GM19324 (cell line): ENCODE measurements around the gene AP2M1.
A peak's percentile ranks its signal among the peaks of the same experiment; 100 is the strongest.

ENCODE experiments used
- ATAC-seq: cut with Tn5 transposase; IDR thresholded peaks from one replicate; pipeline ENCODE4 v1.9.1; 2021; ENCODE audit warnings: mild to moderate bottlenecking, moderate library complexity; ENCODE audit not compliant: unreplicated experiment, low FRiP score

AP2M1 gene

GRCh38 chr3:184218814-184219213 is 44.2 kb downstream of the AP2M1 start:
- ATAC-seq: no peak

GRCh38 chr3:184222521-184222920 is 47.9 kb downstream of the AP2M1 start:
- no peak for ATAC-seq

DNA sequence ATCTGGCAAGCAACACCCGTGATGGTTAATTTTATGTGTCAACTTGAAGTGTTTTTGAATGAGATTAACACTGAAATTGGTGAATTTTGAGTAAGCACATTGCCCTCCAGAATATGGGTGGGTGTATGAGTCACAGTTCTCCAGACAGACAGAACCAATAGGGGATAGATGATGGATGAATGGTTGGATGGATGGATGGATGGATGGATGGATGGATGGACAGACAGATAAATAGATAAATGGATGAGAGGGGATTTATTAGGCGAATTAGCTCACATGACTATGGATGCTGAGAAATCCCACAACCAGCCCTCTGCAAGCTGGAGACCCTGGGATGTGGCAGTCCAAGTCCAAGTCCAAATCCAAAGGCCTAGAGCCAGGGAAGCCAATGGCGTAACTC is 49.3 kb downstream of the AP2M1 start:
- ATAC-seq: no peak

- ATAC-seq: no peak
These were observed 52.9 kb downstream of the AP2M1 start for GRCh38 chr3:184227481-184227935.

DNA sequence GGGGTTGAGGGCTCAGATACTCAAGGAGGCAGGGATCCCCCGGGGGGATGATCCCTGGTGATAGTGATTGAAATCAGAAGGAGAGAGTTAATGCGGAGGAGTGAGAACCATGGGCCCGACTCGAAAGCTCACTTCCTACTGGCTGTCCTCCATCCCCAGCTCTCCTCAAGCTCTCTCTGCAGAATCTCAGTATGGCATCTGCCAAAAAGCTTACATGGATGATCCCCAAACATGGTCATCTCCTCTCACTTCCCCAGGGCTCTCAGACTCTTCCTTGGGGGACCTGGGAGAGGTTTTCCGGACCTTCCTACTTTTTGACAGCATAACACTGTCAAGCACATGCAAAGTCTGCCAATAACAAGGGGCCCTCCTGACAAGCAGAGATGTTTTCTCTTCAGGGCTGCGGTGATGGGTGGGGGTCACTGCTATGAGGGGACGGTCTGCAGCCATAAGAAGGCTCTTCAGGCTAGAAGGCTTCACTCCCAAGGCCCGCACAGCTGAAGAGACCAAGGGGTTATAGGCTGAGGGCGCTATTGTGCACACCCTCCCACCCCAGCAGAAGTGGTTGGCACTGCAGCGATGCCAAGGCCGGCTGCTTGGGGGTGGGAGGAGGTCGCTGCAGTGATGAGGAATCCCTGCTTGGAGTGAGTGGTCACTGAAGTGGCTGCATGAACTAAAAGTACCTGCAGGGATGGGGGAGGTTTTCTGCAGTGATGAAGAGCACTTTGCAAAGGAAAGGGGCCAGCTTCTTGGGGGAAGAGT is 53.9 kb downstream of the AP2M1 start:
- no peak for ATAC-seq

- ATAC-seq: peak; percentile 84
These were observed 54.9 kb downstream of the AP2M1 start, which contains the start of gene VWA5B2 for GRCh38 chr3:184229394-184230080. Gene VWA5B2, plus strand, starts transcription at chr3:184229585. Its CDS starts 944 bp downstream, at chr3:184230529.

GRCh38 chr3:184230081-184230602 is 55.5 kb downstream of the AP2M1 start:
- ATAC-seq: peak; percentile 4

DNA sequence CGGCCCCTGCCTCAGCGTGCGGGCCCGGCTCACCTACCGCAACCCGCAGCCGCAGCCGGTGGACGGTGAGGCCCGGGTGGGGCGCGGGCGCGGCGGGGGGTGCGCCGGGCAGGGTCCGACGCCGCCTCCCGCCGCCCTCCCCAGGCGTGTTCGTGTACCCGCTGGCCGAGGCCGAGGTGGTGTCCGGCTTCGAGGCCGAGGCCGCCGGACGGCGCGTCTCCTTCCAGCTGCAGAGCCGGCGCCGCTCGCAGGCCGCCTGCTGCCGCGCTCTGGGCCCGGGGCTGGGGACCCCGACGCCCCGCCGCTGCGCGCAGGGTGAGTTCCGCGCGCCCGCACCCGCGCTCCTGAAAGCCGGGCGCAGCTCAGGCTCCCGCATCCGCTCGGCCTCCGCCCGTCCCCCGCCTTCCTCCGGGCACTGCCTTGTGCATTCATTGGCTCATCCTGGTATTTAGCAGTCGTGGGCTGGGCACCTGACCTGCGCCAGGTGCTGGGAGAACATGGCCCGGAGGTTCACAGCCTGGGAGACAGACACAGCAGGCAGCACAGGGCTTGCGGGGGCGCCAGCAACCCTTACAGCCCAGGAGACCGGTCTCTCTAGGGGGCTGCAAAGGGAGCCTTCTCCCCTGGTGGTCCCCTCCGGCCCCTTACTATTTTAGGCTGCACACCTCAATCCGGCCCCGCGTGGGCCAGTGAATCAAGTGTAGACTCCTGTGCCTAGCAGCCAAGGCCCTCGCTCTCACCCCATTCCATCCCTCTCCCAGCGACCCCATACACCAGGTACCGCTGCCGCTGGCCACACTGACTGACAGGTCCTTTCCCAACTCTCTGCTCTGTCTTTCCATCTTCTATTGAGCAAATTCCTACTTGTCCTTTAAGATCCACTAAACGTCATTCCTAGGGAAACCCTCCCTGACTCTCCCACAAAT is 56.2 kb downstream of the AP2M1 start:
- no peak for ATAC-seq

DNA sequence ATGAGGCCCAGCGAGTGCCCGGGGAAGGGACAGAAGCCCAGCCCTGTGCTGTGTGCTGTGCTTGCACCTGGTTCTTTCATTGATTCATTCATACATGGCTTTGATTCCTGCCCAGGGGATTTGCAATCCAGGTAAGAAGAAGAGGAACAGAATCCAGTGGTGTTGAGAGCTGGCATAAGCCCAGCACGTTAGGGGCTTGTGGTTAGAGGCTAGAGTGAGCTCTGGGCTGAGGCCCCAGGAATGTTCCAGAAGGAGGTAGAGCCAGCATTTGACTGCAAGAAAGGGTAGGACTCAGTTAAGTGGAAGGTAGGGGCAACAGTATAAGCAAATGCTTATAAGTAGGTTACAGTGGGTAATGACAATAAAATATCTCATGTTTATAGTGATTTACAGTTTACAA is 57.0 kb downstream of the AP2M1 start:
- ATAC-seq: no peak

DNA sequence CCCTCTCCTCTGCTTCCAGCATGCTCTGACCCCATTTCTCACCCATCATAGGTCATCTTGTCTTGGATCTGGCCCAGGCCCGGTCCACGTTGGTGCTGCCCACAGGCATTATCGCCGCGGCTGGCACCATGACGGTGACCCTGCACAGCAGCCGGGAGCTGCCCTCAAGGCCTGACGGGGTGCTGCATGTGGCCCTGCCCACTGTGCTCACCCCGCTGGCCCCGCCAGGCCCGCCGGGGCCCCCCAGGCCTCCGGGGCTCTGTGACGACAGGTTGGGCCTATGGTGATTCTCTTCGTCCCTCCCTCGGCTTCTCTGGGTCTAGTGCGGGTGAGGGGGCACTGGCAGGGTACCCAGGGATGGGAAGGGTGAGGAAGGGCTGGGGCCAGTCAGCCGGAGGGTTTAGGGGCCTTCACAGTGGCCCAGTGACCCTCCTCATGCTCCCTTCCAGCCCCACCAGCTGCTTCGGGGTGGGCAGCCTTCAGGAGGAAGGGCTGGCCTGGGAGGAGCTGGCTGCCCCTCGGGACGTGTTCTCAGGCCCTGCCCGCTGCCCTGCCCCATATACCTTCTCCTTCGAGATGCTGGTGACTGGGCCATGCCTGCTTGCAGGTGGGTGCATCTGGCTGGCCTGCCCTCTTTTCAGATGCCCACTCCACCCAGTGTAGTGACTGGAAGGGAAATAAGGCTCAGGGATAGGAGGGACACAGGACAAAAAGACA is 58.6 kb downstream of the AP2M1 start:
- no peak for ATAC-seq
